ENCODE results near the gene MTHFD2L. TPM values are rescaled to one million over a fixed set of nuclear protein-coding genes. Genes with fewer than 3 reads are reported as not detected.

Gene MTHFD2L
- total and polyA plus RNA-seq, 9 of the 15 experiments (the other 6 are each of a cell fraction or from before 2014, with no cell fraction given): 10.0 to 39.0 (median 26.0) TPM

DNA sequence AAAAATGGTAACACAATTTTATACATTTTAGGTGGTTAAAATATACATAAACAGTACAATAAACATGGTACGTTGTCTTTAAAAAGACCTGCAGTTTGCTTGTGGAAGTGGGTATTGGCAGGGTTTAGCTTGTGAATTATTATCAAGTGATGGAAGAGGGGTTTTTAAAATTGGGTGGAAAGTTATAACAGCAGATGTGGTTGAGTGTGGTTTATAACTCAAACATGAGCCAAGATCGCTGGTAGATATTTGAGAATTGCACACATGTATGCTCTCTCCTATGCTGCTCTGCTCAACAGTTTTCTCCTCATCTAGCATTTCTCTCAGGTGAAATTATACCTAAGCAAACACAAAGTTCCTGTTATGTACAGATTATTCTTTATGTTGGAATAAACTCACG is 164.4 kb downstream of the MTHFD2L start:
- DNase-seq (ENCODE audit: extremely low read depth in 1 of 4, low spot score in 3 of 4) (no peak), ATAC-seq (no peak), FAIRE-seq (no peak)
- ChIA-PET CTCF (ENCODE audit: low intra/inter-chr PET ratio) (interaction anchor here (1.9 kb wide), 1 partner anchor 301 kb away, joined by 5 read pairs; no protein-coding TSS in a partner anchor), POLR2A (interaction anchor here (0.7 to 1.4 kb wide), 2 partner anchors 352 to 355 kb away, joined by 4 to 6 read pairs; no protein-coding TSS in a partner anchor)
- Histone ChIP-seq H3K4me1 (replicated peaks in 1 of 2; ENCODE audit: control insufficient read depth in 2 of 2, insufficient read depth in 2 of 2, low read length in 2 of 2) (peaks cover 5 to 36% of the 10 kb centered on the region in 2 experiments), H3K9me1 (ENCODE audit: control insufficient read depth, insufficient read depth, low read length) (no peaks in the 10 kb centered on the region), H3K36me3 (ENCODE audit: control insufficient read depth, insufficient read depth, low read length) (peaks cover 13% of the 10 kb centered on the region; the same call in 2 of the 3 replicates), H4K20me1 (replicated peaks; ENCODE audit: control insufficient read depth, insufficient read depth, low read length) (no peaks in the 10 kb centered on the region), H3K79me2 (ENCODE audit: control insufficient read depth, insufficient read depth, low read length) (peaks cover 97% of the 10 kb centered on the region), H3K4me2 (ENCODE audit: insufficient read depth, low read length) (no peak overlapping the region; the same call in 1 of the 2 replicates), H3K9me3 (replicated peaks; ENCODE audit: control insufficient read depth, insufficient read depth, low read depth, low read length) (no peaks in the 10 kb centered on the region), H3K27ac (ENCODE audit: extremely low read depth, low read depth, low read length) (no peak overlapping the region), H3K4me3 (no peak overlapping the region), H3K27me3 (ENCODE audit: control insufficient read depth in 2 of 2, insufficient read depth in 2 of 2, low read length in 2 of 2) (no peaks in the 10 kb centered on the region), H2AFZ (ENCODE audit: low read depth, low read length) (0 out of 2 replicates have a peak overlapping the region, but pooled peaks have one; percentile 10), H3K9ac (ENCODE audit: insufficient read depth in 1 of 2, low read depth in 2 of 2, low read length in 2 of 2) (no peak overlapping the region; a peak in 1 of 4 replicates)
- WGBS (ENCODE audit: insufficient coverage, low coverage, missing lambda C conversion rate): 52% methylated on average over 3 of the region's 3 CpGs
- in situ Hi-C loops (cut with MboI) (loop anchor here (5.0 kb wide), 1 partner anchor 350 kb away; no protein-coding TSS in a partner anchor), intact Hi-C loops (cut with micrococcal nuclease) (no loop called here)
- TF ChIP-seq U2AF2 (optimal IDR thresholded peaks at IDR 0.05; ENCODE audit: low read depth, low read length) (no peak), ZNF444 (CRISPR knock-in tag; IDR thresholded peaks at IDR 0.05) (no peak), MEF2D (tag; conservative IDR thresholded peaks at IDR 0.05; ENCODE audit: low read depth) (no peak), ZNF224 (CRISPR knock-in tag; IDR thresholded peaks at IDR 0.05) (no peak), ZBTB8A (IDR thresholded peaks at IDR 0.05; ENCODE audit: partially characterized antibody) (no peak), HMGN3 (IDR thresholded peaks at IDR 0.05; ENCODE audit: borderline replicate concordance, extremely low read depth, insufficient read length, low read depth, low read length) (no peak), ZSCAN32 (CRISPR knock-in tag; IDR thresholded peaks at IDR 0.05) (no peak), ZNF445 (CRISPR knock-in tag; IDR thresholded peaks at IDR 0.05; ENCODE audit: low read depth) (no peak)
- no TSS peak for BruUV-seq (replicated peaks)

Measured in K562 (cell line).